Measurements from ENCODE around the gene PEX11B. TPM values are rescaled to one million over a fixed set of nuclear protein-coding genes. Genes with fewer than 3 reads are reported as not detected.

Gene PEX11B
- total and polyA plus RNA-seq, 2 of the 4 experiments (the other 2 are of a cell fraction), result 15.4 to 24.3 TPM

GRCh38 chr1:145887631-145888030 lies 30.9 kb downstream of the PEX11B start:
- no TSS peak for BruUV-seq (replicated peaks)
- Histone ChIP-seq H2BK20ac (ENCODE audit: low read depth, low read length) (no peak overlapping the region), H4K20me1 (ENCODE audit: insufficient read depth, low read length) (no peaks in the 10 kb centered on the region), H3K9me3 (ENCODE audit: control insufficient read depth, insufficient read depth, low read length) (no peaks in the 10 kb centered on the region), H3K23ac (ENCODE audit: low read depth, low read length) (no peak overlapping the region), H3K9ac (ENCODE audit: low read depth, low read length) (no peak overlapping the region), H3K27ac (ENCODE audit: insufficient read depth, low read length) (no peak overlapping the region), H3K79me1 (ENCODE audit: low read depth in 1 of 2, low read length in 2 of 2) (no peaks in the 10 kb centered on the region), H4K5ac (ENCODE audit: low read depth, low read length) (no peak overlapping the region), H4K91ac (ENCODE audit: insufficient read depth, low read depth, low read length) (no peak overlapping the region), H2BK120ac (ENCODE audit: low read depth, low read length) (no peak overlapping the region), H3K14ac (replicated peaks; ENCODE audit: low read depth, low read length) (no peak overlapping the region), H3K18ac (ENCODE audit: low read depth, low read length) (no peak overlapping the region), H3K9me1 (ENCODE audit: insufficient read depth, low read length) (peaks cover 7% of the 10 kb centered on the region; the same call in 1 of the 2 replicates), H3K4me2 (ENCODE audit: low read depth, low read length) (no peak overlapping the region), H3K4ac (ENCODE audit: low read depth, low read length) (no peak overlapping the region), H3K4me3 (ENCODE audit: insufficient read depth, low read depth, low read length) (no peak overlapping the region), H3K36me3 (ENCODE audit: control insufficient read depth, insufficient read depth, low read length) (no peaks in the 10 kb centered on the region), H4K8ac (ENCODE audit: low read depth in 2 of 2, low read length in 2 of 2) (no peak overlapping the region), H3K27me3 (ENCODE audit: control insufficient read depth, insufficient read depth, low read length) (peaks cover 2% of the 10 kb centered on the region; the same call in 1 of the 2 replicates), H2AFZ (replicated peaks; ENCODE audit: low read length, poor library complexity) (no peak overlapping the region), H2BK15ac (ENCODE audit: low read depth, low read length) (no peak overlapping the region), H3K56ac (ENCODE audit: extremely low read depth, insufficient read depth, low read length) (no peak overlapping the region), H2AK5ac (ENCODE audit: low read depth, low read length) (no peak overlapping the region), H2BK5ac (ENCODE audit: low read depth, low read length, poor library complexity, severe bottlenecking) (no peak overlapping the region), H3K4me1 (ENCODE audit: control insufficient read depth, insufficient read depth, low read length) (peaks cover 12% of the 10 kb centered on the region), H2AK9ac (replicated peaks; ENCODE audit: low read depth, low read length, poor library complexity) (no peak overlapping the region)
- ATAC-seq (ENCODE audit: low read depth) (no peak), DNase-seq (no peak)
- in situ Hi-C loops (cut with MboI; ENCODE audit: low sequenced_read_pairs) (no loop called here), dilution Hi-C loops (cut with HindIII; ENCODE audit: low sequenced_read_pairs, unreplicated experiment) (no loop called here), intact Hi-C loops (cut with micrococcal nuclease) (no loop called here)
- CTCF ChIA-PET, result no interaction called here
- POLR2A ChIA-PET (ENCODE audit: unreplicated experiment), result no interaction called here
- no CpG with 5 or more reads among the region's 5 CpGs for WGBS, 2 experiments (ENCODE audit: extremely low coverage in 2 of 2, insufficient read length in 1 of 2)
- TF ChIP-seq CHD1 (IDR thresholded peaks at IDR 0.05; ENCODE audit: low read depth, low read length) (no peak), POLR2A (IDR thresholded peaks at IDR 0.05; ENCODE audit: low read depth, low read length) (no peak), RCOR1 (IDR thresholded peaks at IDR 0.05; ENCODE audit: insufficient replicate concordance, low read length) (no peak), CTCF (conservative IDR thresholded peaks at IDR 0.05; ENCODE audit: low read depth, low read length) (no peak), MXI1 (IDR thresholded peaks at IDR 0.05; ENCODE audit: borderline replicate concordance, low read depth, low read length) (no peak), NFE2L2 (IDR thresholded peaks at IDR 0.05; ENCODE audit: low read depth, low read length) (no peak), MAFK (IDR thresholded peaks at IDR 0.05; ENCODE audit: low read depth, low read length) (no peak), MAZ (IDR thresholded peaks at IDR 0.05; ENCODE audit: borderline replicate concordance, low read depth, low read length) (no peak), FOS (IDR thresholded peaks at IDR 0.05; ENCODE audit: low read depth, low read length) (no peak), CEBPB (IDR thresholded peaks at IDR 0.05; ENCODE audit: low read depth, low read length) (no peak), ELK1 (IDR thresholded peaks at IDR 0.05; ENCODE audit: borderline replicate concordance, low read depth, low read length) (no peak), SMC3 (IDR thresholded peaks at IDR 0.05; ENCODE audit: low read depth, low read length) (no peak), USF2 (IDR thresholded peaks at IDR 0.05; ENCODE audit: low read depth, low read length) (no peak), RFX5 (IDR thresholded peaks at IDR 0.05; ENCODE audit: low read depth, low read length) (no peak), RAD21 (IDR thresholded peaks at IDR 0.05; ENCODE audit: low read length) (no peak), BHLHE40 (IDR thresholded peaks at IDR 0.05; ENCODE audit: low read depth, low read length) (no peak)

Data from IMR-90 (cell line).